B cell (primary cell): ENCODE results near the gene NUAK2. TPM values are rescaled to one million over a fixed set of nuclear protein-coding genes. Genes with fewer than 3 reads are reported as not detected.

ENCODE experiments used
- ATAC-seq: fragments of 200-7000 bp; cut with Tn5 transposase; one replicate; pipeline ENCODE4 v1.10.0; 2021; ENCODE audit warnings: low read depth, mild to moderate bottlenecking, moderate number of reproducible peaks, moderate library complexity
- CTCF ChIA-PET: fragments of 350-600 bp; sonication (Branson Sonifier 250); formaldehyde crosslinking; loops from one replicate; lab custom pipeline; 2021; ENCODE audit warnings: antibody characterized with exemption, inconsistent platforms; lab: Charles Lee
- POLR2A ChIA-PET: fragments of 350-600 bp; sonication (Branson Sonifier 250); formaldehyde crosslinking; loops from one replicate; lab custom pipeline; 2021; ENCODE audit warnings: antibody characterized with exemption; lab: Charles Lee
- DNase-seq: peaks from one replicate; pipeline ENCODE4 v3.0.0; 2013
- H2AFZ ChIP-seq: 2 replicates; pipeline ENCODE4 v1.6.1; 2012; ENCODE audit warnings: mild to moderate bottlenecking, low read depth, low read length; ENCODE audit not compliant: insufficient read depth, poor library complexity, severe bottlenecking
- H3K27ac ChIP-seq, 2 donors: 1 replicate in 1 of 2; 2 replicates in 1 of 2; pipeline ENCODE4 v1.5.1; 2012 to 2013; ENCODE audit warnings: low read length in 2 of 2, mild to moderate bottlenecking in 2 of 2, moderate library complexity in 1 of 2
- H3K27me3 ChIP-seq, 4 experiments: fragments of 200-600 bp in 1 of 4; sonication (generic) in 1 of 4; replicated peaks in 1 of 4; 1 replicate in 2 of 4; 2 replicates in 2 of 4; pipeline versions ENCODE4 v1.6.1 to v1.7.0; 2013 to 2016; ENCODE audit warnings: low read length in 3 of 4, mild to moderate bottlenecking in 2 of 4, mixed read lengths in 1 of 4, moderate library complexity in 1 of 4; ENCODE audit not compliant: insufficient read depth in 4 of 4, control insufficient read depth in 3 of 4; ENCODE audit errors: control extremely low read depth in 1 of 4
- H3K36me3 ChIP-seq, 2 experiments: replicated peaks in 1 of 2; 1 replicate in 1 of 2; 2 replicates in 1 of 2; pipeline versions ENCODE4 v1.6.1 to v1.7.1; 2013; ENCODE audit warnings: low read length in 1 of 2; ENCODE audit not compliant: insufficient read depth in 2 of 2, control insufficient read depth in 1 of 2; ENCODE audit errors: control extremely low read depth in 1 of 2, extremely low read depth in 1 of 2
- H3K4me1 ChIP-seq, 2 donors: fragments of 200-600 bp in 1 of 2; sonication (generic) in 1 of 2; 1 replicate in 1 of 2; 2 replicates in 1 of 2; pipeline versions ENCODE4 v1.5.1 to v1.6.1; 2013 to 2017; ENCODE audit warnings: low read length in 2 of 2; ENCODE audit not compliant: control insufficient read depth in 2 of 2, insufficient read depth in 2 of 2
- H3K4me2 ChIP-seq: replicated peaks from 2 replicates; pipeline ENCODE3; 2012; ENCODE audit warnings: mild to moderate bottlenecking, low read depth, low read length; ENCODE audit not compliant: poor library complexity, severe bottlenecking
- H3K4me3 ChIP-seq, 5 experiments: fragments of 200-600 bp in 1 of 5; sonication (generic) in 1 of 5; 1 replicate in 3 of 5; 2 replicates in 2 of 5; pipeline versions ENCODE4 v1.5.1 to v1.7.0; 2011 to 2016; ENCODE audit warnings: low read length in 4 of 5, mild to moderate bottlenecking in 4 of 5, low read depth in 2 of 5, control low read depth in 1 of 5, moderate library complexity in 1 of 5; ENCODE audit not compliant: insufficient read depth in 1 of 5; ENCODE audit errors: control extremely low read depth in 1 of 5, extremely low read depth in 1 of 5
- H3K79me2 ChIP-seq: fragments of 200-600 bp; sonication (generic); one replicate; pipeline ENCODE4 v1.6.0; 2016; ENCODE audit warnings: low read length; ENCODE audit not compliant: control insufficient read depth, insufficient read depth
- H3K9ac ChIP-seq: fragments of 200-600 bp; sonication (generic); 2 replicates; pipeline ENCODE4 v1.6.1; 2017; ENCODE audit warnings: mild to moderate bottlenecking, low read length, moderate library complexity
- H3K9me3 ChIP-seq, 3 donors: one replicate each; pipeline versions ENCODE4 v1.6.1 to v1.7.1; 2013; ENCODE audit warnings: low read length in 2 of 3; ENCODE audit not compliant: control insufficient read depth in 2 of 3, insufficient read depth in 1 of 3; ENCODE audit errors: control extremely low read depth in 1 of 3
- H4K20me1 ChIP-seq: 2 replicates; pipeline ENCODE4 v1.6.0; 2012; ENCODE audit warnings: mild to moderate bottlenecking, low read length; ENCODE audit not compliant: insufficient read depth, control insufficient read depth, poor library complexity, severe bottlenecking
- H3K27ac Mint-ChIP-seq: one replicate; pipeline ENCODE4 v1.8.0; 2021; ENCODE audit warnings: mixed read lengths
- H3K27me3 Mint-ChIP-seq: one replicate; pipeline ENCODE4 v1.8.0; 2021; ENCODE audit warnings: mixed read lengths
- H3K4me1 Mint-ChIP-seq: one replicate; pipeline ENCODE4 v1.8.0; 2021; ENCODE audit warnings: mixed read lengths
- H3K4me3 Mint-ChIP-seq: one replicate; pipeline ENCODE4 v1.8.0; 2021; ENCODE audit warnings: mixed read lengths
- H3K9me3 Mint-ChIP-seq: one replicate; pipeline ENCODE4 v1.8.0; 2022; ENCODE audit warnings: mixed read lengths; ENCODE audit not compliant: insufficient read depth
- CTCF ChIP-seq: fragments of 200-600 bp; IDR thresholded peaks from one replicate; pipeline ENCODE4 v1.8.0; 2022; ENCODE audit warnings: antibody characterized with exemption, mild to moderate bottlenecking
- EZH2 ChIP-seq: IDR thresholded peaks from 2 replicates; pipeline ENCODE4 v1.6.1; 2012; ENCODE audit warnings: borderline replicate concordance, low read depth, mild to moderate bottlenecking, moderate library complexity, low read length; ENCODE audit not compliant: insufficient read depth, poor library complexity, severe bottlenecking
- WGBS: methylation state at CpG from one replicate; pipeline ENCODE4 v1.1.5; 2013; ENCODE audit warnings: missing lambda C conversion rate; ENCODE audit not compliant: insufficient coverage; 5-methylcytosine and 5-hydroxymethylcytosine counted together
- intact Hi-C: fragments of 100-400 bp; cut with micrococcal nuclease; formaldehyde crosslinking; loops from one replicate; pipeline ENCODE4 v1.10.0; 2022
- polyA plus RNA-seq: library from polyadenylated mRNA; depleted of rRNA; stranded (reverse); fragments of >200 nt; gene quantifications from 2 replicates; pipeline ENCODE4 v1.2.3, GENCODE V29; 2012
- total RNA-seq, 2 donors: library from RNA; stranded (reverse); fragments of 120-200 nt in 1 of 2; gene quantifications; 1 replicate in 1 of 2; 2 replicates in 1 of 2; pipeline versions ENCODE4 v1.2.3 to v1.2.4, GENCODE V29; 2013 to 2022

Gene NUAK2
- total and polyA plus RNA-seq, 2 donors (not counting 1 experiment from before 2014, with no cell fraction given) = 37.9 to 102 TPM

DNA sequence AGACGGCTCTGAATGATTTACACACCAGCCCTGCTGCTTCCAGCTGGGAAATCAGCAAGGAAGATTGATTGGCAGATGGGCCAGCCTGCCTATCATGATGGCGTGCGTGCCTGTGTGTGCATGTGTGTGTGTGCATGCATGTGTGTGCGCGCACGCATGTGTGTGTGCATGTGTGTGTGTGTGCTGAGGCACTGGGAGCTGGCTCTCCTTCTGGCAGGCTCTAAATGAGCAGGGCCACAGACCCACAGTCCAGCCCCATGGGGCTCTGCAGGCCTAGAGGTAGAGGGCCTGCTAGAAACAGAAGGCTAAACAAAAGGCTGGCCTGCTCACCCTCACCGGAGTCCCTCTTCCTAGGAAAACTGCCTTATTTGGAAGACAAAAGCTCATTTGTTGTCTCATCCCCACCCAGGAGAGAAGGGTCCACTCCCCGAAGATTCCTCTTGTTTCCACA lies 29.2 kb upstream of the NUAK2 start:
- Mint-ChIP-seq H3K4me1 (peaks cover 51% of the 10 kb centered on the region), H3K9me3 (no peaks in the 10 kb centered on the region), H3K27me3 (peaks cover 4% of the 10 kb centered on the region), H3K27ac (no peak overlapping the region), H3K4me3 (no peak overlapping the region)
- H3K79me2 ChIP-seq = no peaks in the 10 kb centered on the region
- no peak overlapping the region for H3K4me3 ChIP-seq
- intact Hi-C loops = no loop called here
- ATAC-seq (no peak), DNase-seq (no peak)
- ChIA-PET POLR2A (interaction anchor here (0.8 kb wide), 1 partner anchor 41 kb away, joined by 3 read pairs; no protein-coding TSS in a partner anchor), CTCF (interaction anchor here (0.7 to 5.1 kb wide), 13 partner anchors 10 to 241 kb away, joined by 3 to 63 read pairs (median 6); no protein-coding TSS in a partner anchor)
- no peaks in the 10 kb centered on the region for H3K36me3 ChIP-seq
- H2AFZ ChIP-seq = no peak overlapping the region
- H3K27me3 ChIP-seq = peaks cover 0 to under 1% (median 0%) of the 10 kb centered on the region in 4 experiments
- 100% methylated on average over 7 of the region's 8 CpGs for WGBS
- peaks cover 0 to 6% (median 0%) of the 10 kb centered on the region in 3 donors for H3K9me3 ChIP-seq
- H3K27ac ChIP-seq = no peak overlapping the region
- peak overlapping the region; percentile 66 for H3K4me2 ChIP-seq
- peaks cover 35 to 38% of the 10 kb centered on the region in 2 donors for H3K4me1 ChIP-seq
- no peak overlapping the region for H3K9ac ChIP-seq
- no peaks in the 10 kb centered on the region for H4K20me1 ChIP-seq
- TF ChIP-seq EZH2 (no peak), CTCF (no peak)

DNA sequence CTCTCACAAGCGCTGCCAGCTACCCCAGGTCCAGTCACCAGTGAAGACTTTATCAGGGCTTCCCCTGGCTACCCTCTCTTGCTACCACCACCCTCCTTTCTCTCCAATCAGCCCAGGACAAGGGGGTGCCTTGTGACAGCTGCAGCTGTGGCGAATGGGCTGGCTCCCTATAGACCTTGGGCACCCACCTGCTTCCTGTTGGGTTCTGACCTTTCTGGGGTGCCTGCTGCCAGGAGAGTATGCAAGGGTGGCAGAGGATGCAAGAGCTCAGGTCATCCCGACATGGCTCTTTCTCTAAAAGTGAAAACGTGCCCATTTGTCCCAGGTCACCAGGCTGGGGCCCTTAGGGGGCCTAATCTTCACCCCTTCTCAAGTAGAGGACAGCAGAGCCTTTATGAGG lies 28.6 kb upstream of the NUAK2 start:
- ChIA-PET CTCF (interaction anchor here (0.6 to 5.1 kb wide), 16 partner anchors 9 to 242 kb away, joined by 3 to 63 read pairs (median 6); no protein-coding TSS in a partner anchor), POLR2A (interaction anchor here (1.2 kb wide), 1 partner anchor 140 kb away, joined by 3 read pairs; no protein-coding TSS in a partner anchor)
- no peaks in the 10 kb centered on the region for H3K9me3 Mint-ChIP-seq
- intact Hi-C loops = no loop called here
- no peak overlapping the region for H2AFZ ChIP-seq
- ATAC-seq (peak; percentile 37), DNase-seq (peak; percentile 35)
- H3K27me3 Mint-ChIP-seq = peaks cover 4% of the 10 kb centered on the region
- peaks cover 35 to 38% of the 10 kb centered on the region in 2 donors for H3K4me1 ChIP-seq
- peak overlapping the region; percentile 66 for H3K4me2 ChIP-seq
- peaks cover 0 to 6% (median 0%) of the 10 kb centered on the region in 3 donors for H3K9me3 ChIP-seq
- TF ChIP-seq CTCF = no peak
- TF ChIP-seq EZH2 = no peak
- H3K4me1 Mint-ChIP-seq = peaks cover 51% of the 10 kb centered on the region
- H3K9ac ChIP-seq = no peak overlapping the region
- H3K27ac Mint-ChIP-seq = peak overlapping the region; percentile 75
- H3K4me3 Mint-ChIP-seq = peak overlapping the region; percentile 53
- no peak overlapping the region for H3K27ac ChIP-seq
- no peaks in the 10 kb centered on the region for H3K79me2 ChIP-seq
- WGBS = 20% methylated on average over 3 of the region's 4 CpGs
- H4K20me1 ChIP-seq = no peaks in the 10 kb centered on the region
- no peaks in the 10 kb centered on the region for H3K36me3 ChIP-seq
- H3K27me3 ChIP-seq = peaks cover 0 to 3% (median 0%) of the 10 kb centered on the region in 4 experiments
- H3K4me3 ChIP-seq = no peak overlapping the region
